H1 (cell line): ENCODE data around the gene SCNN1B. TPM values are rescaled to one million over a fixed set of nuclear protein-coding genes. Genes with fewer than 3 reads are reported as not detected.

Experiments
- CTCF ChIA-PET: fragments of 300-600 bp; sonication (Branson Sonifier 250); formaldehyde crosslinking; loops from one replicate; lab custom pipeline; 2021; ENCODE audit not compliant: partially characterized antibody; lab: Charles Lee
- POLR2A ChIA-PET: fragments of 300-600 bp; sonication (Branson Sonifier 250); formaldehyde crosslinking; loops from one replicate; lab custom pipeline; 2021; ENCODE audit warnings: inconsistent platforms; ENCODE audit not compliant: partially characterized antibody; lab: Charles Lee
- DNase-seq, 2 experiments: peaks; one replicate each; pipeline versions ENCODE4 v3.0.0 to v3.0.0-alpha.2; 2010 to 2022; ENCODE audit warnings: low spot score in 2 of 2, low read depth in 1 of 2, mixed read lengths in 1 of 2
- FAIRE-seq: peaks from 2 replicates; lab custom pipeline; 2011; peaks lifted over from hg19 to GRCh38; lab: Jason Lieb, UNC
- H2AFZ ChIP-seq: 2 replicates; pipeline ENCODE4 v1.8.1; 2012; ENCODE audit warnings: low read length, inconsistent platforms
- H2AK5ac ChIP-seq: 2 replicates; pipeline ENCODE4 v1.6.1; 2013; ENCODE audit warnings: low read depth, low read length
- H2BK120ac ChIP-seq: replicated peaks from 2 replicates; pipeline ENCODE3; 2013; ENCODE audit warnings: low read depth, low read length, inconsistent platforms
- H2BK12ac ChIP-seq: 2 replicates; pipeline ENCODE4 v1.6.1; 2013; ENCODE audit warnings: low read depth, low read length
- H2BK15ac ChIP-seq: 2 replicates; pipeline ENCODE4 v1.6.1; 2013; ENCODE audit warnings: low read length
- H2BK20ac ChIP-seq: 2 replicates; pipeline ENCODE4 v1.6.1; 2013; ENCODE audit warnings: low read length
- H2BK5ac ChIP-seq: 2 replicates; pipeline ENCODE4 v1.6.1; 2013; ENCODE audit warnings: low read depth, low read length
- H3K14ac ChIP-seq: 2 replicates; pipeline ENCODE4 v1.6.1; 2013; ENCODE audit warnings: inconsistent platforms; ENCODE audit not compliant: insufficient read length
- H3K18ac ChIP-seq: 2 replicates; pipeline ENCODE4 v1.6.1; 2013; ENCODE audit warnings: low read length; ENCODE audit errors: extremely low read depth
- H3K23ac ChIP-seq: 2 replicates; pipeline ENCODE4 v1.6.1; 2013; ENCODE audit warnings: inconsistent platforms; ENCODE audit not compliant: insufficient read length
- H3K23me2 ChIP-seq: 2 replicates; pipeline ENCODE4 v1.6.1; 2013; ENCODE audit warnings: low read depth, low read length
- H3K27ac ChIP-seq: 2 replicates; pipeline ENCODE4 v1.6.1; 2011; ENCODE audit warnings: low read depth, low read length, inconsistent platforms
- H3K27me3 ChIP-seq, 4 experiments: replicated peaks in 1 of 4; 1 replicate in 1 of 4; 2 replicates in 3 of 4; pipeline versions ENCODE4 v1.6.1 to v1.8.1; 2011 to 2013; ENCODE audit warnings: low read length in 3 of 4, mild to moderate bottlenecking in 3 of 4, inconsistent platforms in 2 of 4, mixed read lengths in 2 of 4, moderate library complexity in 1 of 4; ENCODE audit not compliant: control insufficient read depth in 3 of 4, insufficient read depth in 3 of 4; ENCODE audit errors: extremely low read depth in 1 of 4
- H3K36me3 ChIP-seq, 4 experiments: 2 replicates each; pipeline versions ENCODE4 v1.6.1 to v1.8.1; 2011 to 2013; ENCODE audit warnings: mild to moderate bottlenecking in 4 of 4, low read length in 3 of 4, moderate library complexity in 2 of 4, control low read depth in 1 of 4, inconsistent platforms in 1 of 4; ENCODE audit not compliant: insufficient read depth in 4 of 4, control insufficient read depth in 2 of 4
- H3K4ac ChIP-seq: replicated peaks from 2 replicates; pipeline ENCODE3; 2013; ENCODE audit warnings: low read length, low read depth, mixed read lengths, inconsistent platforms; ENCODE audit not compliant: insufficient read length
- H3K4me1 ChIP-seq, 4 experiments: replicated peaks in 1 of 4; 1 replicate in 1 of 4; 2 replicates in 3 of 4; pipeline versions ENCODE4 v1.6.1 to v1.8.1; 2011 to 2013; ENCODE audit warnings: low read length in 3 of 4, inconsistent platforms in 2 of 4, mixed read lengths in 1 of 4; ENCODE audit not compliant: insufficient read depth in 4 of 4, control insufficient read depth in 3 of 4
- H3K4me2 ChIP-seq, 2 experiments: 2 replicates each; pipeline versions ENCODE4 v1.6.1 to v1.8.1; 2011 to 2013; ENCODE audit warnings: low read depth in 2 of 2, low read length in 2 of 2, control low read depth in 1 of 2, inconsistent platforms in 1 of 2, mild to moderate bottlenecking in 1 of 2; ENCODE audit not compliant: insufficient read depth in 1 of 2
- H3K4me3 ChIP-seq, 4 experiments: fragments of 200-600, 300-600 bp in 1 of 4; sonication (generic), shearing (Covaris generic), sonication (Bioruptor Twin) in 1 of 4; 2 replicates each; pipeline versions ENCODE4 v1.5.1 to v1.8.1; 2011 to 2016; ENCODE audit warnings: low read length in 4 of 4, low read depth in 3 of 4, control low read depth in 2 of 4, inconsistent platforms in 2 of 4, mild to moderate bottlenecking in 2 of 4, mixed read lengths in 1 of 4, moderate library complexity in 1 of 4; ENCODE audit not compliant: insufficient read depth in 2 of 4; ENCODE audit errors: extremely low read depth in 1 of 4
- H3K56ac ChIP-seq: replicated peaks from 2 replicates; pipeline ENCODE3; 2013; ENCODE audit warnings: low read depth, mild to moderate bottlenecking, mixed read lengths, low read length, inconsistent platforms; ENCODE audit not compliant: insufficient read length
- H3K79me1 ChIP-seq: 2 replicates; pipeline ENCODE4 v1.6.1; 2013; ENCODE audit warnings: low read depth, low read length, control low read depth
- H3K79me2 ChIP-seq, 2 experiments: 2 replicates each; pipeline versions ENCODE4 v1.6.1 to v1.8.1; 2012 to 2013; ENCODE audit warnings: low read length in 2 of 2, mild to moderate bottlenecking in 2 of 2, inconsistent platforms in 1 of 2; ENCODE audit not compliant: insufficient read depth in 2 of 2, control insufficient read depth in 1 of 2
- H3K9ac ChIP-seq, 4 experiments: replicated peaks in 1 of 4; 1 replicate in 1 of 4; 2 replicates in 3 of 4; pipeline versions ENCODE4 v1.6.1 to v1.8.1; 2011 to 2013; ENCODE audit warnings: low read depth in 3 of 4, low read length in 3 of 4, control low read depth in 2 of 4, mild to moderate bottlenecking in 2 of 4, moderate library complexity in 2 of 4, inconsistent platforms in 1 of 4; ENCODE audit errors: extremely low read depth in 1 of 4
- H3K9me3 ChIP-seq, 2 experiments: 2 replicates each; pipeline versions ENCODE4 v1.6.1 to v1.8.1; 2012 to 2013; ENCODE audit warnings: mild to moderate bottlenecking in 2 of 2, moderate library complexity in 2 of 2, control low read depth in 1 of 2, inconsistent platforms in 1 of 2, low read depth in 1 of 2, low read length in 1 of 2, mixed read lengths in 1 of 2; ENCODE audit not compliant: insufficient read depth in 2 of 2
- H4K20me1 ChIP-seq, 2 experiments: replicated peaks in 1 of 2; 2 replicates each; pipeline versions ENCODE3 to v1.8.1; 2011 to 2013; ENCODE audit warnings: inconsistent platforms in 2 of 2, low read length in 2 of 2, mild to moderate bottlenecking in 1 of 2; ENCODE audit not compliant: insufficient read depth in 2 of 2, control insufficient read depth in 1 of 2
- H4K5ac ChIP-seq: 2 replicates; pipeline ENCODE4 v1.6.1; 2013; ENCODE audit warnings: low read length, low read depth, mixed read lengths, inconsistent platforms; ENCODE audit not compliant: insufficient read length
- H4K8ac ChIP-seq: 2 replicates; pipeline ENCODE4 v1.8.0; 2013; ENCODE audit warnings: mild to moderate bottlenecking, moderate library complexity, low read length, inconsistent platforms; ENCODE audit not compliant: insufficient read depth; ENCODE audit errors: extremely low read depth
- H4K91ac ChIP-seq: replicated peaks from 2 replicates; pipeline ENCODE3; 2013; ENCODE audit warnings: low read length, mixed read lengths, inconsistent platforms; ENCODE audit not compliant: insufficient read length
- ASH2L ChIP-seq: fragments of 200-600, 300-600 bp; sonication (generic); IDR thresholded peaks from one replicate; pipeline ENCODE4 v1.7.1; 2017; ENCODE audit warnings: low read length
- GABPA ChIP-seq: IDR thresholded peaks from 2 replicates; pipeline ENCODE4 v1.6.1; 2011; ENCODE audit warnings: mild to moderate bottlenecking, low read length, moderate library complexity, borderline replicate concordance; ENCODE audit not compliant: insufficient read depth
- GTF2F1 ChIP-seq: IDR thresholded peaks from 2 replicates; pipeline ENCODE4 v1.6.1; 2012; ENCODE audit warnings: low read depth, low read length, improper control_type of control experiment, borderline replicate concordance
- RAD21 ChIP-seq, 2 experiments: IDR thresholded peaks in 1 of 2; conservative IDR thresholded peaks in 1 of 2; 2 replicates each; pipeline ENCODE4 v1.6.1; 2011; ENCODE audit warnings: low read depth in 2 of 2, low read length in 2 of 2, improper control_type of control experiment in 1 of 2, inconsistent platforms in 1 of 2, mild to moderate bottlenecking in 1 of 2, moderate library complexity in 1 of 2
- RFX5 ChIP-seq: IDR thresholded peaks from 2 replicates; pipeline ENCODE4 v1.6.1; 2011; ENCODE audit warnings: low read depth, low read length, improper control_type of control experiment, borderline replicate concordance
- SRF ChIP-seq: IDR thresholded peaks from 2 replicates; pipeline ENCODE4 v1.6.1; 2011; ENCODE audit warnings: mild to moderate bottlenecking, low read depth, low read length, moderate library complexity
- TAF1 ChIP-seq: IDR thresholded peaks from 2 replicates; pipeline ENCODE4 v1.6.1; 2011; ENCODE audit warnings: mild to moderate bottlenecking, low read depth, low read length
- whole genome bisulfite sequencing, 2 experiments: shearing (Covaris generic) in 1 of 2; methylation state at CpG; one replicate each; pipeline versions ENCODE4 v1.1.6 to v1.1.7; 2013 to 2015; ENCODE audit warnings: low lambda C conversion rate in 2 of 2, mixed read lengths in 2 of 2, inconsistent platforms in 1 of 2, low coverage in 1 of 2, missing lambda C conversion rate in 1 of 2; ENCODE audit not compliant: insufficient replicate concordance in 2 of 2, insufficient coverage in 1 of 2, insufficient read length in 1 of 2; ENCODE audit errors: extremely low coverage in 1 of 2, missing lambda C conversion rate in 1 of 2; 5-methylcytosine and 5-hydroxymethylcytosine counted together
- polyA plus RNA-seq, 7 experiments: library from polyadenylated mRNA; depleted of rRNA in 3 of 7; stranded (reverse) in 5 of 7; unstranded in 2 of 7; fragments of >200 nt in 5 of 7; fragments of 200-250 nt in 2 of 7; gene quantifications; 1 replicate in 5 of 7; 2 replicates in 1 of 7; 4 replicates in 1 of 7; pipeline versions ENCODE4 v1.2.1 to v1.2.3, GENCODE V29; 2011 to 2013; ENCODE audit warnings: missing spikeins in 2 of 7, mixed read lengths in 2 of 7
- total RNA-seq: library from RNA; stranded (reverse); fragmentation: NEBNext Ultra II Directional; extraction: Animal tissue kit (Norgen Biotek cat#: 25700); gene quantifications from 2 replicates; pipeline ENCODE4 v1.2.1, GENCODE V29; 2021

SCNN1B gene
- total and polyA plus RNA-seq, 2 of the 8 experiments (the other 6 are each of a cell fraction or from before 2014, with no cell fraction given): 0.20 to 0.95 TPM

- no peak overlapping the region for H2AFZ ChIP-seq
- no peak overlapping the region for H4K8ac ChIP-seq
- H4K91ac ChIP-seq: no peak overlapping the region
- no peak overlapping the region for H3K23ac ChIP-seq
- H4K5ac ChIP-seq: no peak overlapping the region
- H3K56ac ChIP-seq: no peak overlapping the region
- DNase-seq: no peak
- H4K20me1 ChIP-seq: peaks cover 0 to 1% of the 10 kb centered on the region in 2 experiments
- no peaks in the 10 kb centered on the region for H3K79me2 ChIP-seq
- H2AK5ac ChIP-seq: no peak overlapping the region
- CTCF ChIA-PET: interaction anchor here (1.7 to 3.9 kb wide), 2 partner anchors 11 to 47 kb away, joined by 4 to 23 read pairs; no protein-coding TSS in a partner anchor
- H2BK120ac ChIP-seq: no peak overlapping the region
- no peaks in the 10 kb centered on the region for H3K79me1 ChIP-seq
- no peak overlapping the region for H2BK5ac ChIP-seq
- 92% methylated on average over 8 of the region's 8 CpGs; no CpG with 5 or more reads in 1 of the 2 experiments for WGBS, 2 experiments
- peaks cover 5 to 17% (median 12%) of the 10 kb centered on the region in 4 experiments; a peak in 7 of 8 replicates for H3K36me3 ChIP-seq
- no peak for FAIRE-seq
- H3K9me3 ChIP-seq: no peaks in the 10 kb centered on the region
- no peak overlapping the region for H3K27ac ChIP-seq
- no peak overlapping the region for H3K4me2 ChIP-seq
- no peak overlapping the region for H3K14ac ChIP-seq
- no peak overlapping the region for H3K18ac ChIP-seq
- H2BK12ac ChIP-seq: no peak overlapping the region
- POLR2A ChIA-PET: interaction anchor here (0.7 kb wide), 1 partner anchor 11 kb away, joined by 3 read pairs; no protein-coding TSS in a partner anchor
- H2BK15ac ChIP-seq: no peak overlapping the region
- no peaks in the 10 kb centered on the region for H3K27me3 ChIP-seq
- H3K4ac ChIP-seq: no peak overlapping the region
- no peak overlapping the region for H2BK20ac ChIP-seq
- H3K9ac ChIP-seq: no peak overlapping the region
- H3K23me2 ChIP-seq: peaks cover 6% of the 10 kb centered on the region; the same call in 1 of the 2 replicates
- TF ChIP-seq GTF2F1 (no peak), GABPA (no peak), ASH2L (no peak), RAD21 (IDR thresholded peaks at IDR 0.05 in 1 of 2, conservative IDR thresholded peaks at IDR 0.05 in 1 of 2; ENCODE audit: low read depth in 2 of 2, low read length in 2 of 2) (no peak), RFX5 (no peak), TAF1 (no peak), SRF (no peak)
- peaks cover 0 to 3% (median under 1%) of the 10 kb centered on the region in 4 experiments; a peak in 1 of 7 replicates for H3K4me1 ChIP-seq
- H3K4me3 ChIP-seq: no peak overlapping the region
These were observed 85.6 kb downstream of the SCNN1B start for GRCh38 chr16:23387666-23388065.
